ENCODE measurements around the gene SPHK1.

- TF ChIP-seq EZH2phosphoT487 (IDR thresholded peaks at IDR 0.05; ENCODE audit: borderline replicate concordance, low read depth) (no peak), SMC3 (IDR thresholded peaks at IDR 0.05; ENCODE audit: low read depth, low read length) (no peak), GATA2 (CRISPR knock-in tag; IDR thresholded peaks at IDR 0.05) (no peak), FOXM1 (IDR thresholded peaks at IDR 0.05; ENCODE audit: low read depth) (no peak), POLR2AphosphoS5 (IDR thresholded peaks at IDR 0.05; ENCODE audit: low read depth, low read length) (no peak), YY1 (IDR thresholded peaks at IDR 0.05; ENCODE audit: low read depth) (no peak), RXRA (IDR thresholded peaks at IDR 0.05; ENCODE audit: borderline replicate concordance, low read depth) (no peak), TAF1 (IDR thresholded peaks at IDR 0.05; ENCODE audit: borderline replicate concordance, low read depth, low read length) (no peak), SIN3A (IDR thresholded peaks at IDR 0.05; ENCODE audit: borderline replicate concordance, low read depth, low read length) (no peak), MEF2A (IDR thresholded peaks at IDR 0.05; ENCODE audit: borderline replicate concordance, low read depth) (no peak)
- TF ChIP-seq, protein P1, sequence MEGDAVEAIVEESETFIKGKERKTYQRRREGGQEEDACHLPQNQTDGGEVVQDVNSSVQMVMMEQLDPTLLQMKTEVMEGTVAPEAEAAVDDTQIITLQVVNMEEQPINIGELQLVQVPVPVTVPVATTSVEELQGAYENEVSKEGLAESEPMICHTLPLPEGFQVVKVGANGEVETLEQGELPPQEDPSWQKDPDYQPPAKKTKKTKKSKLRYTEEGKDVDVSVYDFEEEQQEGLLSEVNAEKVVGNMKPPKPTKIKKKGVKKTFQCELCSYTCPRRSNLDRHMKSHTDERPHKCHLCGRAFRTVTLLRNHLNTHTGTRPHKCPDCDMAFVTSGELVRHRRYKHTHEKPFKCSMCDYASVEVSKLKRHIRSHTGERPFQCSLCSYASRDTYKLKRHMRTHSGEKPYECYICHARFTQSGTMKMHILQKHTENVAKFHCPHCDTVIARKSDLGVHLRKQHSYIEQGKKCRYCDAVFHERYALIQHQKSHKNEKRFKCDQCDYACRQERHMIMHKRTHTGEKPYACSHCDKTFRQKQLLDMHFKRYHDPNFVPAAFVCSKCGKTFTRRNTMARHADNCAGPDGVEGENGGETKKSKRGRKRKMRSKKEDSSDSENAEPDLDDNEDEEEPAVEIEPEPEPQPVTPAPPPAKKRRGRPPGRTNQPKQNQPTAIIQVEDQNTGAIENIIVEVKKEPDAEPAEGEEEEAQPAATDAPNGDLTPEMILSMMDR (IDR thresholded peaks at IDR 0.05), result no peak
Measured at GRCh38 chr17:76428511-76428910, 44.1 kb downstream of the SPHK1 start.
